ENCODE results near the gene NSUN2.
A peak's percentile ranks its signal among the peaks of the same experiment; 100 is the strongest.

NSUN2 gene

GRCh38 chr5:6642655-6643054, 9.8 kb upstream of the NSUN2 start:
- DNase-seq, result no peak

GRCh38 chr5:6638236-6638635, 5.4 kb upstream of the NSUN2 start:
- peak; percentile 60 for DNase-seq

GRCh38 chr5:6637590-6637989, 4.7 kb upstream of the NSUN2 start:
- DNase-seq, result no peak

- no peak for DNase-seq
Observed at GRCh38 chr5:6637022-6637421, 4.2 kb upstream of the NSUN2 start.

- DNase-seq, result no peak
Observed at GRCh38 chr5:6636293-6636692, 3.4 kb upstream of the NSUN2 start.

- DNase-seq, result no peak
Observed at GRCh38 chr5:6634788-6635430, 2.1 kb upstream of the NSUN2 start.

- peak; percentile 62 for DNase-seq
Observed at GRCh38 chr5:6634306-6634705, 1.5 kb upstream of the NSUN2 start.

- DNase-seq, result peak; percentile 50
Observed at GRCh38 chr5:6633469-6634245, 813 bp upstream of the NSUN2 start.

- peak; percentile 45 for DNase-seq
Observed at GRCh38 chr5:6632324-6632887, 438 bp downstream of the NSUN2 start.

GRCh38 chr5:6631441-6631840, 1.4 kb downstream of the NSUN2 start:
- no peak for DNase-seq

GRCh38 chr5:6626508-6626907, 6.3 kb downstream of the NSUN2 start:
- DNase-seq, result no peak

GRCh38 chr5:6623941-6624340, 8.9 kb downstream of the NSUN2 start:
- DNase-seq, result no peak

- DNase-seq, result no peak
Observed at GRCh38 chr5:6623228-6623627, 9.6 kb downstream of the NSUN2 start.

GRCh38 chr5:6616632-6617031, 16.2 kb downstream of the NSUN2 start:
- DNase-seq, result no peak

GRCh38 chr5:6615034-6615815, 17.6 kb downstream of the NSUN2 start:
- DNase-seq, result no peak

GRCh38 chr5:6611334-6612256, 21.2 kb downstream of the NSUN2 start:
- DNase-seq, result no peak

GRCh38 chr5:6608016-6608415, 24.8 kb downstream of the NSUN2 start:
- DNase-seq, result no peak

GRCh38 chr5:6607559-6607936, 25.3 kb downstream of the NSUN2 start:
- no peak for DNase-seq

GRCh38 chr5:6606884-6607558, 25.8 kb downstream of the NSUN2 start:
- DNase-seq, result peak; percentile 28

GRCh38 chr5:6604946-6605345, 27.9 kb downstream of the NSUN2 start:
- DNase-seq, result no peak

- no peak for DNase-seq
Observed at GRCh38 chr5:6604341-6604740, 28.5 kb downstream of the NSUN2 start.

GRCh38 chr5:6603643-6604042, 29.2 kb downstream of the NSUN2 start:
- no peak for DNase-seq
